AG20443 (cell line): ENCODE results near the gene APAF1.

Experiments used
- DNase-seq: peaks from one replicate; pipeline ENCODE4 v3.0.0; 2012; ENCODE audit warnings: low spot score, mixed read lengths

Gene APAF1

DNA sequence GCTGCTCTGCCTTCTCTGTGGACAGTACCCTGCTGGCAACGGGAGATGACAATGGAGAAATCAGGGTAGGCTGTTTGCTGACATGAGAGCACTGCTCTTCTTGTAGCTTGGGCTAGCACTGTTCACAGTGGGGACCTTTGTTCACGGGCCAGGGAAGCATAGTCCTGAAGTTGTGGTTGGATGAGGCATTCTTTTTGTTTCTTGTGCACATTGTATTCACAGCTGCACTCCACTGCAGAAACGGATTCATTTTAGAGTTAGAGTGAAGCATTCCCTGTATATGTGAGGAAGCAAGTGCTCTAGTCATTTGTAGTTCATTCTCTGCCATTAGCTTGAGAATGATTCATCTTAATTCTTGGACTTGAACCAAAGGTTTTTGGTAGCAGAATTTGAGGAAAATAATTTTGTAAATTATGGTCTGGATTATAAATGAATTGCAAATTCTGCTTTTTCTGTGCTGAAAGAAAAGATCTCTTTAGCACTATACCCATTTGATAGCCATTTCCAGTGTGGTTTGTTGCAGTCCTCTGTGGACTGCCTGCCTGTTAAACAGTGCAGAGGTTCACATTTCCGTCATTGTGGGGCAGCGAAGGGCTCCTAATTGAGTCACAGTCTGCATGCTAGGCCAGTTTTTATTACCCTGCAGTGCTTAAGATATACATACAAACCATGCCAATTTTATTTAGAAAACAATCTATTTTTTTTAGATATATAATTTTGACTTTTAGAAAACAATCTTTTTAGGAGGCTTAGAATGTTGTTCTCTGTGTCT, 80.6 kb downstream of the APAF1 start:
- peak; percentile 85 for DNase-seq

DNA sequence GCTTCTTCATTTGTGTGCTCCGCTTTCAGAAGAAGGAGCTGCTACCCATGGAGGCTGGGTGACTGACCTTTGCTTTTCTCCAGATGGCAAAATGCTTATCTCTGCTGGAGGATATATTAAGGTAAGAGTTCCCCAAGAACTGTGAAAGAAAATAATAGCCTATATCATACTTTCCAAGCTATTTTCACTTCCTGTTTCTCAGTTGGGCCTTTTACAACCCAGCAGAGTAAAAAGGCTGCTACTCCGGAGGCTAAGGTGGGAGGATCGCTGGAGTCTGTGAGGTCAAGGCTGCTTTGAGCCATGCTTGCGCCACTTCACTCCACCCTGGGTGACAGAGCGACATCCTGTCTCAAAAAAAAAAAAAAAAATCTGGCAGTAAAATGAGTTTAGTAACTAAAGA, 82.1 kb downstream of the APAF1 start:
- no peak for DNase-seq

DNA sequence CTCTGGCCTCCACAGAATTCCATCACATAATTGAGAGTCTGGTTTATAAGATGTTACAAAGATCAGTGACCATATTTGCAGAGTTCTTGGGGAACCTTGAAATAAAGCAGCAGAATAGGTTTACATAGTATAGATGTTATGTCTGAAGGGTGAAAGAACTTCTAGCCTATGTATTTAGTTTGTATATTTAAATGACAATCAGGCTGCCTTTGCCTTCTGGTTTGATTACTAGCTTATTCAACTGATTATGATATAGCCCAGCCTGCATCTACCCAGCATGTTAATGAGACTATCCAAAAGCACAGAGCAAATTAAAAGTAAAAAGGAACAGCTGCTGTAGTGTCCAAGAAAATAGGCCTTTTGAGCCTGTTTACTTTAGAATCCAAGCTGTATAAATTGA, 85.3 kb downstream of the APAF1 start:
- no peak for DNase-seq

DNA sequence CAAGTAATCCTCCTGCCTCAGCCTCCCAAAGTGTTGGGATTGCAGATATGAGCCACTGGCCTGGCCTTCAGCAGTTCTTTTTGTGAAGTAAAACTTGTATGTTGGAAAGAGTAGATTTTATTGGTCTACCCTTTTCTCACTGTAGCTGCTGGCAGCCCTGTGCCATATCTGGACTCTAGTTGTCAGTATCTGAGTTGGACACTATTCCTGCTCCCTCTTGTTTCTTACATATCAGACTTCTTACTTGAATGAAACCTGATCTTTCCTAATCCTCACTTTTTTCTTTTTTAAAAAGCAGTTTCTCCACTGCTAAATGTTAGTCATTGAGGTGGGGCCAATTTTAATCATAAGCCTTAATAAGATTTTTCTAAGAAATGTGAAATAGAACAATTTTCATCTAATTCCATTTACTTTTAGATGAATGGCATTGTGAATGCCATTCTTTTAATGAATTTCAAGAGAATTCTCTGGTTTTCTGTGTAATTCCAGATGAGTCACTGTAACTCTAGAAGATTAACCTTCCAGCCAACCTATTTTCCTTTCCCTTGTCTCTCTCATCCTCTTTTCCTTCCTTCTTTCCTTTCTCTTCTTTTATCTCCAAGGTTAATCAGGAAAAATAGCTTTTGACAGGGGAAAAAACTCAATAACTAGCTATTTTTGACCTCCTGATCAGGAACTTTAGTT, 88.7 kb downstream of the APAF1 start:
- DNase-seq, result no peak

DNA sequence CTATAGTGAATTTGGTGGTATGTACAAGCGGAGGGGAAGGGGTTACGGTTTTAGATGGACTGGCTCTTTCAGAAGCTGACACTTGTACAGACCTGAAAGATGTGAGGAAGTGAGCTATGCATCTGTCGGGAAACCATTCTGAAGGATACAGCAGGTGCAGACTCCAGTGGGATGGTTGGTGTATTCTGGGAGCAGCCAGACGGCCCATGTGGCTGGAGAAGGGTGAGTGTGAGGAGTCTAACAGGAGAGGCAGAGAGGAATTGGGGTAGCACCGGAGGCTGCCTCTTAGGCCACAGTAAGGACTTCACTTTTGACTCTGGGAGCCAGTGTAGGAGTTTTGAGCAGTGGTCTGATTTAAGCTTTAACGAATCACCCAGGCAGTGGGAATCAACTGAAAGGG, 90.7 kb downstream of the APAF1 start:
- DNase-seq, result no peak

DNA sequence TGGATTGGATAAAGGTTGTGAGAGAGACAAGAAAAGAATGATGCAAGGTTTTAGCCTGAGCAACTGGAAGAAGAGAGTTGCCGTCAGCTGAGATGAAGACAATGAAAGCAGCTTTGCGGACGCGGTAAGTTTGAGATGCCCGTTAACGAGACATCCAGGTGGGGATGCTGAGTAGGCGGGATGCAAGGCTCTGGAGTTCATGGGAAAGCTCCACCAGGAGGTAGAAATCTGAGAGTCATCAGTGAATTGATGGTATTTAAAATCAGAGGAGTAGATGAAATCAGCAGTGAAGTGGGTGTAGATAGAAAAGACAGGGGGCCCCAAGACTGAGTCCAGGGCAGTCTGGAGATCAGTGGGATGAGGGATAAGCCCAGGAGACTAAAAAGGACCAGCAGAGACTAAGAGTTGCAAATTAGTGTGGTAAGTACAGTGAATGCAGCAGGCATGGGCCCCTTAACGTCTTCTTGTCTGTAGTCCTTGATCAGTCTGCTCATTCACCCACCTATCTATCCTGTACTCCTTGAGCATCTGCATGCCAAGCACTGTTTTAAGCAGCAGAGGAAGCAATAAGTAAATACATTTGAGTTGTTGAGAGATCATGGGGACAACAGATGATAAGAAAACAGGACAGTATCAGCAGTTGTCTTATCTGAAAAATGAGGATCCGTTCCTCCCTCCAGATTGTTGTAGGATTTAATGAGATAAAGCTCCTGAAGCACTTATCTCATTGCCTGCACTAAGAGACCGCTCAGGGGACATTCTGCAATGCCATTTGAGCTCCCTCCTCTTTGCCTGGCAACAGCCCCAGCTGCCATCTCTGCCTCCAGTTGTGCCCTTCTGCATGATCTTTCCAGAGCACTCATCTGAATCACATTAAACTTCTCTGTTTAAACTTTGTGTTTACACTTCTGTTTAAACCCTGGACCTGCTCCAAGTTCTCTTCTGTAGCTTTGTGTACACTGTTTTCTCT, 91.5 kb downstream of the APAF1 start:
- no peak for DNase-seq

DNA sequence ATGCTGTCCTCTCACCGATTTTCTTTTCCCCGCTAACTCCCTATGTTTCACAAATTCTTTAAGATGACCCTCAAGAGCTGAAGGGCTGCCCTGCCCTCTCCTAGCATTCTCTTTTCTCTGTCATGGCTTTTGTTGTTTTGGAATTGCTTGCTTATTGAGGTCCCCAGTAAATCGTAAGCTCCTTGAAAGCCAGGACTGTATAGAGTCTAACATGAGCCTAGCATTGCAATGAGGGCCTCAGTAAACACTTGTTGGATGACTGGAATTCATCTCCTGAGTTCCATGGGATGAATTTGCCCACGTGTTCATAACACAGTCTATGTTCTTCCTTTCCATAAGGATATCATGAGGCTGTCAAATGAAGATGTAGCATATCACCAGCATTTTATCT, 92.2 kb downstream of the APAF1 start:
- DNase-seq, result no peak

DNA sequence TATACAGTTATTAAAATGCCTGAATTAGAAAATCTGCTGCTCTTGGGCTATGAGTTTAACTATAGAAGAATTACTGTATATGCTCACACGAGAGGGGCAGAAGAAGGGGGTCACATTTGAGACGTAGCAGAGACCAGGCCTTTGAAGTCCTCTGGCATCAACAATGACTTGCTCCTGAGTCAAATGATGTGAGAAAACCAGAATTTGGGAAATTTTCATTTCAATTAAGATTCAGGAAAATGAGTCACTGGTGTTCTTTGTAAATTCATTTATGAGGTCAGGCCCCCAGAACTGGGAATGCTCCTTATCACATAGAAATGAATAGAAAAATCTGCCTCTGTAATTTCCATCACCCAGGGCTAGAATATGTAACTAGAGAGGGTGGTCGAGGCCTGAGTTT, 92.9 kb downstream of the APAF1 start:
- DNase-seq, result no peak

DNA sequence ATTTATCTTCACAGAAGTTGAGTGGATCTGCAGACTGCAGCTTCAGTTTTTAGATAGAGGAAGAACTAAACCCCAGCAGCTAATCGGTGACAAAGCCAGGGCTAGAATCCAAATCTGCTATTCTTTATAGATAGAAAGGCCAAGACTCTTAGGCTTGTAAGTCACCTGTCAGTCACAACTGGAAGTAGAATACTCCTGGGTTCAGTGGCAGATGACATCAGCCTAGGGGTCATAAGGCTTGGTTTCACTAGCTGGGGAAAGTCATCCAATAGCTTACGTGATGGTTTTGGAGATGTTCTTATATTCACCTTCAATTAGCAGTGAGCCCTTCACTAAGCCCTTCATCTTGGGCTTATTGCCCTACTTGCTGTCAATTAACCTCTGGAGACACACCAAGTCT, 93.4 kb downstream of the APAF1 start:
- DNase-seq, result no peak

DNA sequence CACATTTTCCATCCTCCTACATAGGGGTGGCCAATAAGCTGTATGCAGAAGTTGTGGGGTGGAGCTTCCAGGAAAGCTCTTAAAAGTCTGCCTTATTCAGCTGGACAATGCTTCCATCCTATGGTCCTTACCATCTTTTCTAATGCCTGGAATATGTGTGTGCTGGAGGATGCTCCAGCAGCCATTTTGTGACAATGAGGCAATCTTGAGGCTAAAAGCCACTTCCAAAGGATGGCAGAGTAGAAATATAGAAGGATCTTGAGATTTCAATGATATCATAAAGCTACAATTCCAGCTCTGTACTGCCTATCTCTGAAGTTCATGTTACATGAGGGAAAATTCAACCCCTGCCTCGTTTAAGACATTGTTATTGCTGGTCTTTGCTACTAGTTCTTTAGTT, 95.7 kb downstream of the APAF1 start:
- DNase-seq, result no peak

DNA sequence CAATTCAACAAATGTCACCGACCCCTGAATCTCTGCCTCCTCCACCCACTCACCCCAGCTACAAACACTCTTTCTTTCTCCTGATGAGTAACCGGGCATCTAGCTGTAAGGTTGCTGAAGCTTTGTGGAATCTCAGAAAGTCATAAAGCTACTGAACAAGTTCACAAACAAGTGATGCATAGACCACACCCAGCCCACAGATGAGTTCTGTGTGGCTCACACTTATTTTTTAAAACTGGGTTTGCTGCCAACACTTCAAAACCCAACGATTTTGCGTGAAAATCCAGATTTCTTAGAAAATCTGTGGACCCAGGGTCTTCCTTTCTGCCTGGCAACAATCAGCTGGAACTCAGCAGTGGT, 96.1 kb downstream of the APAF1 start:
- DNase-seq, result peak; percentile 20

DNA sequence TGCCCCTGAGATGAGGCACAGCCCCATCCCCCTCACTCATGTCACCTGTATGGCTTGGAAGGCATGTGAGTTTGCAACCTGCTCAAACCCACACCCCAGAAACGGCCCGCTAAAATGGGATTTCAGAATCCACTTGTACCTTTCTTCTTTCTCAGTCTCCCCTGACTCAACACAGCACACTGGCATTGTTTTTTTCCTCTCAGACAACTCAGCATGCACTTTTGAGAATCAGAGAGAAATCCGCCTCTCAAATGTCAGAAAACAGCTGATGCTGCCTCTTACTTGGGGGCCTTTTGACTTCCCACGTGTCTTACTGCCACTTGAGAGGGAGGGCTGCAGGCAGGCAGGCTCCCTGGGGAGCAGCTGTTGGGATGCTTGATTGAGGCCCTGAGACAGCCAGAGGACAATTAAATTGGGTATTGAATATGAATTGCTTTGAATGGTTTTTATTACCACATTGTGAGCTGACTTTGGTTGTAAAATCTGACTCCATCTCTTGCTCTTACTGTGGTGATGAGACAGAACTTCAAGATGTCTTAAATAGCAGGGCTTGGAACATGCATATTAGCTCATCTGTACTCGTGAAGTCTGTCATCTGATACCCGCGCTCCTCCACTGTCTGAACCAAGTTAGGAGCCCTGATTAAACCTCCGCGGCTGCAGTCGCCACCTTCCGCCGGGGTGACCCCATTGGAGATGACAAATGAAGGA, 96.6 kb downstream of the APAF1 start:
- no peak for DNase-seq

DNA sequence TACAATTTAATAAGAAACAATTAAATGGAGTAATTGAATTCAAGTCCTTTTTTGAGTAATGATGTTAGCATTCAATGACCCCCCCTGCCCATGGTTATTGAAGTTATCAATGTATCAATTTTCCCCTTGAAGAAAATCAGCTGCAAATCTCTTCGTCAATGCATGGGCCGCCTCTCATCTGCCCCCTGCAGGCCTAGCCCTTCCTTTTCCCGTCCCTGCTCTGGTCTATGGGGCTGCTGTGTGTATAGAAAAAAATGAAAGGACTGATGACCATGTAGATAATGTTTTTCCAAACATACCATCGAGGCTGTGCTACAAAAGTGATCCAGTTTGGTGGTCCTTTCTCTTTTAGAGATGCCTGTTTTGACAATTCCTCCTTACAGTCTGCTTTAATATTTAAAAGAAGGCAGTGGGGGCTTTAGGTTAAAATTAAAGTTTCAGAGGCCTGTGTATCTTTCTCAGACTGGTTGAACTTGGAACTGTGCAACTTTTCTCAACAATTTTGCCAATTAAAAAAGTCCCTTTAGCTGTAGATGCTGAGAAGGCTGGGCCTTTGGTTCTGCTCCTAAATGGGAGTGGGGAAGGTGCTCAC, 98.4 kb downstream of the APAF1 start:
- DNase-seq, result no peak

DNA sequence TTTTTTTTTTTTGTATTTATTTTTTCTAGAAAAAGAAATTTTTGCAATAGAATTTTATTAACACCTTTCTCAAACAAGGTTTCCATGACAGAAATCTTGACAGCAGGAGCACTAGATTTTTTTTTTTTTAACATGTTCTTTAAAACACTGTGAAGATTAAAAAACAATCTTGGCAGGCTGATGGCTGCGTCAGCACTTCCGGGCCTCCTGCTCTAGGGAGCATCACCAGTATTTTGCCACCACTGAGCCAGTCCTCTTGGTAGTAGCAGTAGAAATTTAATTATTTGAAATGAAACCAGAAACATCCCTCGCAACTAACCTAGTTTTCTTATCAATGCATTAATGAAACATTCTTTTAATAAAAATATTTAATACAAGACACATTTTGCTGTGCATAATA, 99.6 kb downstream of the APAF1 start:
- peak; percentile 32 for DNase-seq

DNA sequence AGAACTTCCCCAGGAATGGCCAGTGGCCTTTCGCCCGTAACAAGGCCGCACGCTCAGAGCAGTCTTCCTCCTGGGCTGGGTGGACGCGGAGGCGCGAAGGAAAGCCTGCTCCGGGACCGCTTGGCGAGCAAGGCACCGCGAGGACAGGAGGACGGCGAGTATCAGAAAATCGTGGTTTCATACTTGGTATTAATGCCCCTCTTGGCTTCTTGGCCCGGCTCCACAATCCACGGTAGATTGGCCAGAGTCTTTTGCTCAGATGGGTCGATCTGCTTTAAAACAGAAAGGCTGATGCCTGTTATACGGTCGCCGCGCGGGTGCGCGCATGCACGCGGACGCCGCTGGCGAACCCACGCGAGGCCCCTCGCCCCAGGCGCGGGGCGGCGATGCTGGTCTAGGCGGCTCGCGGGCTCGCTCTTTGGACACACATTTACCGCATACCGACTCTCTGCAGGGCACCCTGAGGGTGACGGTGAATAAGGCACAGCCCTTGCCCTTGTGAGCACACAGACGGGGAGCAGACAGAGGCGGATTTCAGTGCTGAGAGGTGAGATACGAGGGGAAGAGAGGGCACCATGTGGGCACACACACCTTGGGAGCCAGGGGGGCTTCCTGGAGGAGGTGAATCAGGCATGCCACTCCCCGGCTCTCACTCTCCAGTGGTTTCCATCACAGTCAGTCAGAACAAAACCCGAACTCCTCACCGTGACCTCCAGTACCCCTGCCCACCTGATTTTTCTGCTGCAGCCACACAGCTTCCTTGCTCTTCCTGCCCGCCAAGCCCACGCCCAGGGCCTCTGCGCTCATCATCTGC, 100.7 kb downstream of the APAF1 start:
- DNase-seq, result peak; percentile 52

DNA sequence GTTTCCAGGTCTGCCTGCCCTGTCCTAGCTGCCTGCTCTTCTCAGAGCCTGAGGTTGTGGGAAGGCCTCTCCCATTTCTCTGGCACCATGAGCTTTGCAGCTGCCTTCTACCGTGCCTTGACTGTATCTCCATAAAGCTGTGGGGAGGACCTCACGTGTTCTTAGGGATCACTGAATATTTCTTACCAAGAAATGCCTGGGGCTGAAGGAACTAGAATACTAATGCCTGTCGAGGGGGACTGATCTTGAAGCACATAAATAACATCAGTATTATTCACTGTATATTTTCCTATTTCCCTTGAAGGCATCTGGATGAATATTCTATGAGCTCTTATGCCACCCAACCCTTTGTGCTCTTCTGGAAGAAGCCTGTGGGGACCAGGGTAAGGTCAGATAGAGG, 103.4 kb downstream of the APAF1 start:
- DNase-seq, result no peak

DNA sequence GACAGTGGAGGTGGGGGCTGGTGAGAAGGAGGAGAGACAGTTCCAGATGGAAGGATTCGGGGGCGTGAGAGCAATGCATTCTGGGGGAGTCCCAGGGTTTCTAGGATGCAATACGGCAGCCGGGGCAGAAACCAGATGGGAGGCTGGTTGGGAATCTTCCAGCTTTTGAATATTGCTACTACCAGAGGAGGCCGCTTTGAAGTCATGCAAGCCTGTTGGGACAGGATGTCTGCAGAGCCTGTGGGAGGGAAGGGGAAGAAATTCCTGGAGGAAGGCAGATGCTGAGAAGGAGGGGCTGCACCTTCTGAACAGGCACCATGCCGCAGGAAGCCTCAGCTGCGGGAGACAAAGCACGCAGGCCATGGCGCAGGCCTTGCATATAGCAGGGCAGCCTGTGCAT, 105.4 kb downstream of the APAF1 start:
- DNase-seq, result no peak

DNA sequence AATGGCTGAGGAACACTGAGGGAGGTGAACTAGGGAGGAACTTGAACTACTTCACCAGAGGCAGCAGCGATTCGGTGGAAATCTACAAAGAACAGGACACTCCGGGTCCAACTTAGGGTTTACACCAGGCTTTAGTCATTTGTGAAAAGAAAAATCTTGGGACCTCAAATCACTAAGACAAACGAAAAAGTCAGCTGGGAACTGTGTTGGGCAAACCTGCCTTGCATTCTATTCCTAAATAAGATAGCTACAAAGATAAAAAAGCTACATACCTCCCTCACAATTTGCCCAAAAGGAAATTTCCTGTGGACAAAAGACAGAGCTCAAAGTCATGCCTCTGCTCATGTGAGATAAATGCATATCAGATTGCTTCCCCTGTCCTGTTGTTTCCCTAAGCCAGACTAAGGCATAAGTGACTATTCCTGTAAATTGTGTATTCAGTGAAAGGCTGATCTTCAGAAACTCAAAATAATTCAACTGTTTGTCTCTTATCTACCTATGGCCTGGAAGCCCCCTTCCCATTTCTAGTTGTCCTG, 106.6 kb downstream of the APAF1 start:
- DNase-seq, result no peak

DNA sequence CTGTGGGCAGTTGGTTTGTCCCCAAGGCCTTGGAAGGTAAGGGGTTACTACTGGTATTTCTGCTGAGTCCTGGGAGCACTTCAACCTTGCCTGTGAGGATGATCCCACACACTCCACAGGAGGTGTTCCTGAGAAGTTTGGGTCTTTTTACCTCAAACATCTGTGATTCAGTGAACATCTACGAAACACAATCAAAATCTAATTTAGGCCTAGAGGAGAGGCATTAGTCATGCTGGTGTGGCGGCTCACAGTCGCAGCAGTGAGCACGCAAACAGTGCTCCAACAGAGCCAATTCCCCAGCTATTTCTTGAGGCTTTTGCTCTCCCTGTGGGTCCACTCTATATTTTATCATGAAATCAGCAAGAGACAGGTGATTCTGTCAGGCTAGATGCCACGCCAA, 107.6 kb downstream of the APAF1 start:
- DNase-seq, result peak; percentile 61

DNA sequence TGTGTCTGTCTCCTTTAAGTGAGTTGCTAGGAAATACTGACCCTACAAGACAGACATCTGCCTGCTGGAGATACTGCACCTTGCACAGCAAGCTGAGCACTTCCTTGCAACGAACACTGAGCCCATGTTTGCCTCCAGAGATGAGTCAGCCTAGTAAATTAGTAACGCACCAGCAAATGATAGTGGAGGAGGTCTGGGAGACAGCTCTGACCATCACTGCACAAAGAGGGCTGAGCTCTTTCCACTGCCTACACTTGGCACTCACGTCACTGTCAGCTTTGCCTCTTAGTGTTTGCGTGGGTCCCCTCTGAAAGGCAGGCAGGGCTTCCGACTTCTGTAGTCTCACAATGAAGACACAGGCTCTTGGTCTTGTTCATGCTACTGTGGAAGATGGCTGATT, 109.0 kb downstream of the APAF1 start:
- peak; percentile 61 for DNase-seq

DNA sequence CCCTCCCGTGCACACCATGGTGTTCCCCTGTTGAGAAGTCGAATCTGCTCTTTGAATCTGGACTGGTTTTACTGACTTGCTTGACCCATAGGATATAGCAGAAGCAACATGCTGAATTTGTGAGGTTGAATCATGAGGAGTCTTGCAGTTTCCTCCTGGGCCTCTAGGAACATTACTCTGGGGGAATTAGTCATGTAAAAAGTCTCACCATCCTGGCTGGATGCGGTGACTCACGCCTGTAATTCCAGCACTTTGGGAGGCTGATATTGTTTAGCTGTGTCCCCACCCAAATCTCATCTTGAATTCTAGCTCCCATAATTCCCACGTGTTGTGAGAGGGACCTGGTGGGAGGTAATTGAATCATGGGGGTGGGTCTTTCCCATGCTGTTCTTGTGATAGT, 110.8 kb downstream of the APAF1 start:
- peak; percentile 61 for DNase-seq
